Neural crest cell (in vitro differentiated cells): ENCODE results near the gene PANK4. TPM values are rescaled to one million over a fixed set of nuclear protein-coding genes. Genes with fewer than 3 reads are reported as not detected.

Experiments used
- DNase-seq: peaks from one replicate; pipeline ENCODE4 v3.0.0; 2021; ENCODE audit warnings: low read depth, mixed read lengths, low spot score
- H3K27ac Mint-ChIP-seq: one replicate; pipeline ENCODE4 v1.8.0; 2021; ENCODE audit warnings: mild to moderate bottlenecking, mixed read lengths; ENCODE audit not compliant: unreplicated experiment
- H3K27me3 Mint-ChIP-seq: 2 replicates; pipeline ENCODE4 v1.8.0; 2021; ENCODE audit warnings: low read depth, mild to moderate bottlenecking, mixed read lengths
- H3K36me3 Mint-ChIP-seq: 2 replicates; pipeline ENCODE4 v1.8.0; 2021; ENCODE audit warnings: low read depth, mild to moderate bottlenecking, mixed read lengths
- H3K4me1 Mint-ChIP-seq: 2 replicates; pipeline ENCODE4 v1.8.0; 2021; ENCODE audit warnings: mixed read lengths
- H3K4me3 Mint-ChIP-seq: one replicate; pipeline ENCODE4 v1.8.0; 2021; ENCODE audit warnings: mild to moderate bottlenecking, mixed read lengths
- H3K9me3 Mint-ChIP-seq: 2 replicates; pipeline ENCODE4 v1.8.0; 2021; ENCODE audit warnings: mixed read lengths
- CTCF ChIP-seq: fragments of 200-600 bp; sonication (generic); conservative IDR thresholded peaks from 2 replicates; pipeline ENCODE4 v1.5.0; 2021; ENCODE audit warnings: antibody characterized with exemption, mild to moderate bottlenecking
- total RNA-seq: library from RNA; stranded (reverse); gene quantifications from 2 replicates; pipeline ENCODE4 v1.2.1, GENCODE V29; 2021

PANK4 gene
- total RNA-seq, 1 donor from 2014 or later: 65.5 TPM

- DNase-seq: no peak
- no peak for TF ChIP-seq CTCF
- no peaks in the 10 kb centered on the region for H3K9me3 Mint-ChIP-seq
- H3K27ac Mint-ChIP-seq: no peak overlapping the region
- H3K36me3 Mint-ChIP-seq: no peaks in the 10 kb centered on the region
- peaks cover 19% of the 10 kb centered on the region for H3K27me3 Mint-ChIP-seq
- no peak overlapping the region for H3K4me3 Mint-ChIP-seq
- peaks cover 9% of the 10 kb centered on the region for H3K4me1 Mint-ChIP-seq
These were observed 60.8 kb downstream of the PANK4 start for GRCh38 chr1:2465371-2466269.

- no peak for DNase-seq
- peaks cover 15% of the 10 kb centered on the region for H3K27me3 Mint-ChIP-seq
- no peaks in the 10 kb centered on the region for H3K36me3 Mint-ChIP-seq
- H3K27ac Mint-ChIP-seq: no peak overlapping the region
- peaks cover 6% of the 10 kb centered on the region for H3K4me1 Mint-ChIP-seq
- TF ChIP-seq CTCF: no peak
- no peaks in the 10 kb centered on the region for H3K9me3 Mint-ChIP-seq
- no peak overlapping the region for H3K4me3 Mint-ChIP-seq
These were observed 63.0 kb downstream of the PANK4 start for GRCh38 chr1:2463396-2463795.

GRCh38 chr1:2462819-2463218 lies 63.6 kb downstream of the PANK4 start:
- peaks cover 5% of the 10 kb centered on the region for H3K4me1 Mint-ChIP-seq

GRCh38 chr1:2460996-2461751 lies 65.2 kb downstream of the PANK4 start:
- TF ChIP-seq CTCF: no peak
- no peaks in the 10 kb centered on the region for H3K9me3 Mint-ChIP-seq

More at GRCh38 chr1:2462819-2463218, 63.6 kb downstream of the PANK4 start:
- Mint-ChIP-seq H3K27me3 (peaks cover 11% of the 10 kb centered on the region), H3K27ac (no peak overlapping the region), H3K4me3 (no peak overlapping the region), H3K9me3 (no peaks in the 10 kb centered on the region), H3K36me3 (no peaks in the 10 kb centered on the region)
- TF ChIP-seq CTCF: no peak
- DNase-seq: no peak

GRCh38 chr1:2460203-2460602 lies 66.2 kb downstream of the PANK4 start:
- no peaks in the 10 kb centered on the region for H3K9me3 Mint-ChIP-seq
- H3K4me3 Mint-ChIP-seq: no peak overlapping the region
- H3K4me1 Mint-ChIP-seq: peaks cover 5% of the 10 kb centered on the region
- no peak overlapping the region for H3K27ac Mint-ChIP-seq
- no peak for DNase-seq
- no peaks in the 10 kb centered on the region for H3K36me3 Mint-ChIP-seq
- H3K27me3 Mint-ChIP-seq: peaks cover 11% of the 10 kb centered on the region
- no peak for TF ChIP-seq CTCF

More at GRCh38 chr1:2460996-2461751, 65.2 kb downstream of the PANK4 start:
- Mint-ChIP-seq H3K36me3 (no peaks in the 10 kb centered on the region), H3K4me3 (no peak overlapping the region), H3K27ac (no peak overlapping the region), H3K4me1 (peaks cover 5% of the 10 kb centered on the region), H3K27me3 (peaks cover 11% of the 10 kb centered on the region)
- DNase-seq: no peak
